ENCODE data around the gene RAB11B. TPM values are rescaled to one million over a fixed set of nuclear protein-coding genes. Genes with fewer than 3 reads are reported as not detected.

Gene RAB11B
- total and polyA plus RNA-seq, 2 of the 13 experiments (the other 11 are each of a cell fraction or from before 2014, with no cell fraction given) = 6.0 to 28.4 TPM

- TF ChIP-seq ZNF574 (CRISPR knock-in tag; IDR thresholded peaks at IDR 0.05) (peak; percentile 48; the same call in 1 of the 2 replicates), GPBP1L1 (CRISPR knock-in tag; IDR thresholded peaks at IDR 0.05) (no peak), RAD21 (CRISPR knock-in tag; IDR thresholded peaks at IDR 0.05) (peak; percentile 94), SKIL (CRISPR knock-in tag; IDR thresholded peaks at IDR 0.05; ENCODE audit: borderline replicate concordance) (peak; percentile 93), BHLHE40 (IDR thresholded peaks at IDR 0.05; ENCODE audit: low read length) (peak; percentile 98), ZNF710 (CRISPR knock-in tag; IDR thresholded peaks at IDR 0.05; ENCODE audit: borderline replicate concordance) (peak; percentile 100), ZNF274 (CRISPR knock-in tag; IDR thresholded peaks at IDR 0.05) (peak; percentile 30; the same call in 1 of the 2 replicates), MYC (CRISPR knock-in tag; IDR thresholded peaks at IDR 0.05; ENCODE audit: borderline replicate concordance) (peak; percentile 55; the same call in 1 of the 2 replicates), TMF1 (CRISPR knock-in tag; IDR thresholded peaks at IDR 0.05; ENCODE audit: low read depth) (0 out of 2 replicates have a peak, but pooled peaks have one; percentile 8), MTA1 (CRISPR knock-in tag; IDR thresholded peaks at IDR 0.05; ENCODE audit: borderline replicate concordance) (peak; percentile 92), KAT8 (CRISPR knock-in tag; IDR thresholded peaks at IDR 0.05) (peak; percentile 63), SP5 (CRISPR knock-in tag; IDR thresholded peaks at IDR 0.05; ENCODE audit: borderline replicate concordance, low read depth) (peak; percentile 96), ZNF44 (CRISPR knock-in tag; IDR thresholded peaks at IDR 0.05) (0 out of 2 replicates have a peak, but pooled peaks have one; percentile 25), ZNF335 (CRISPR knock-in tag; IDR thresholded peaks at IDR 0.05) (0 out of 2 replicates have a peak, but pooled peaks have one; percentile 53), KLF9 (CRISPR knock-in tag; IDR thresholded peaks at IDR 0.05; ENCODE audit: low read depth) (no peak), CREB1 (IDR thresholded peaks at IDR 0.05) (no peak), CREB1 (CRISPR knock-in tag; IDR thresholded peaks at IDR 0.05) (peak; percentile 72), BORCS8-MEF2B (CRISPR knock-in tag; IDR thresholded peaks at IDR 0.05) (no peak; the same call in 1 of the 2 replicates), TRIM22 (IDR thresholded peaks at IDR 0.05) (no peak), SKI (IDR thresholded peaks at IDR 0.05; ENCODE audit: partially characterized antibody) (peak; percentile 93)
Measured at GRCh38 chr19:8373867-8374813, 16.0 kb upstream of the RAB11B start (continued).
